ENCODE measurements around the gene NAP1L1.
"Not testable (repeated sequence)": the region's sequence is repeated elsewhere in the genome, so short reads cannot be mapped to it uniquely, and the experiment has no call there.

The NAP1L1 gene

GRCh38 chr12:76003355-76003638 lies 81.2 kb downstream of the NAP1L1 start:
- DNase-seq (ENCODE audit: low read depth, low spot score) = no peak
- WGBS (ENCODE audit: insufficient coverage, insufficient read length) = no CpG with 5 or more reads among the region's 2 CpGs
- H3K27me3 ChIP-seq (ENCODE audit: control insufficient read depth, insufficient read depth, low read length) = no peaks in the 10 kb centered on the region
- H3K4me1 ChIP-seq (ENCODE audit: control insufficient read depth, insufficient read depth, low read length) = peaks cover 4% of the 10 kb centered on the region; the same call in 1 of the 2 replicates
- H3K36me3 ChIP-seq (ENCODE audit: control insufficient read depth, insufficient read depth, low read length) = no peaks in the 10 kb centered on the region
- no peak overlapping the region for H3K27ac ChIP-seq (ENCODE audit: low read length)
- no peaks in the 10 kb centered on the region; the same call in 1 of the 2 replicates for H3K9me3 ChIP-seq (ENCODE audit: control insufficient read depth, insufficient read depth, low read length)
- no peak overlapping the region for H3K4me3 ChIP-seq (ENCODE audit: low read length)

GRCh38 chr12:76002598-76003354 lies 81.7 kb downstream of the NAP1L1 start:
- no peak for DNase-seq (ENCODE audit: low read depth, low spot score)
- WGBS (ENCODE audit: insufficient coverage, insufficient read length) = no CpG with 5 or more reads among the region's 1 CpG
- Histone ChIP-seq H3K4me1 (ENCODE audit: control insufficient read depth, insufficient read depth, low read length) (peaks cover 4% of the 10 kb centered on the region; the same call in 1 of the 2 replicates), H3K9me3 (ENCODE audit: control insufficient read depth, insufficient read depth, low read length) (no peaks in the 10 kb centered on the region; the same call in 1 of the 2 replicates), H3K36me3 (ENCODE audit: control insufficient read depth, insufficient read depth, low read length) (no peaks in the 10 kb centered on the region), H3K27me3 (ENCODE audit: control insufficient read depth, insufficient read depth, low read length) (no peaks in the 10 kb centered on the region), H3K27ac (ENCODE audit: low read length) (no peak overlapping the region), H3K4me3 (ENCODE audit: low read length) (no peak overlapping the region)

GRCh38 chr12:75998292-75999063 lies 86.0 kb downstream of the NAP1L1 start:
- Histone ChIP-seq H3K27me3 (ENCODE audit: control insufficient read depth, insufficient read depth, low read length) (no peaks in the 10 kb centered on the region), H3K4me3 (ENCODE audit: low read length) (no peak overlapping the region), H3K36me3 (ENCODE audit: control insufficient read depth, insufficient read depth, low read length) (no peaks in the 10 kb centered on the region), H3K27ac (ENCODE audit: low read length) (no peak overlapping the region), H3K9me3 (ENCODE audit: control insufficient read depth, insufficient read depth, low read length) (no peaks in the 10 kb centered on the region), H3K4me1 (ENCODE audit: control insufficient read depth, insufficient read depth, low read length) (no peaks in the 10 kb centered on the region)
- no peak for DNase-seq (ENCODE audit: low read depth, low spot score)
- WGBS (ENCODE audit: insufficient coverage, insufficient read length) = no CpG with 5 or more reads among the region's 4 CpGs

- Histone ChIP-seq H3K4me3 (ENCODE audit: low read length) (no peak overlapping the region), H3K27ac (ENCODE audit: low read length) (no peak overlapping the region), H3K36me3 (ENCODE audit: control insufficient read depth, insufficient read depth, low read length) (no peaks in the 10 kb centered on the region), H3K4me1 (ENCODE audit: control insufficient read depth, insufficient read depth, low read length) (no peaks in the 10 kb centered on the region), H3K27me3 (ENCODE audit: control insufficient read depth, insufficient read depth, low read length) (no peaks in the 10 kb centered on the region), H3K9me3 (ENCODE audit: control insufficient read depth, insufficient read depth, low read length) (no peaks in the 10 kb centered on the region)
- DNase-seq (ENCODE audit: low read depth, low spot score) = no peak
- WGBS (ENCODE audit: insufficient coverage, insufficient read length) = no CpG with 5 or more reads among the region's 3 CpGs
These were observed 86.8 kb downstream of the NAP1L1 start for GRCh38 chr12:75997658-75998057.

- no peak overlapping the region for H3K27ac ChIP-seq (ENCODE audit: low read length)
- H3K27me3 ChIP-seq (ENCODE audit: control insufficient read depth, insufficient read depth, low read length) = no peaks in the 10 kb centered on the region
- WGBS (ENCODE audit: insufficient coverage, insufficient read length) = no CpG with 5 or more reads among the region's 1 CpG
- no peak for DNase-seq (ENCODE audit: low read depth, low spot score)
- no peaks in the 10 kb centered on the region for H3K4me1 ChIP-seq (ENCODE audit: control insufficient read depth, insufficient read depth, low read length)
- no peaks in the 10 kb centered on the region for H3K36me3 ChIP-seq (ENCODE audit: control insufficient read depth, insufficient read depth, low read length)
- H3K4me3 ChIP-seq (ENCODE audit: low read length) = no peak overlapping the region
- no peaks in the 10 kb centered on the region for H3K9me3 ChIP-seq (ENCODE audit: control insufficient read depth, insufficient read depth, low read length)
These were observed 87.5 kb downstream of the NAP1L1 start for GRCh38 chr12:75996861-75997447.

- H3K4me1 ChIP-seq (ENCODE audit: control insufficient read depth, insufficient read depth, low read length) = no peaks in the 10 kb centered on the region
These were observed 88.8 kb downstream of the NAP1L1 start for GRCh38 chr12:75995691-75996090.

GRCh38 chr12:75994069-75994740 lies 90.3 kb downstream of the NAP1L1 start:
- H3K36me3 ChIP-seq (ENCODE audit: control insufficient read depth, insufficient read depth, low read length) = no peaks in the 10 kb centered on the region
- no peaks in the 10 kb centered on the region for H3K27me3 ChIP-seq (ENCODE audit: control insufficient read depth, insufficient read depth, low read length)
- H3K4me3 ChIP-seq (ENCODE audit: low read length) = no peak overlapping the region
- H3K4me1 ChIP-seq (ENCODE audit: control insufficient read depth, insufficient read depth, low read length) = no peaks in the 10 kb centered on the region
- H3K27ac ChIP-seq (ENCODE audit: low read length) = no peak overlapping the region
- no CpG with 5 or more reads among the region's 4 CpGs for WGBS (ENCODE audit: insufficient coverage, insufficient read length)
- no peak for DNase-seq (ENCODE audit: low read depth, low spot score)
- no peaks in the 10 kb centered on the region for H3K9me3 ChIP-seq (ENCODE audit: control insufficient read depth, insufficient read depth, low read length)

More at GRCh38 chr12:75995691-75996090, 88.8 kb downstream of the NAP1L1 start:
- no peak for DNase-seq (ENCODE audit: low read depth, low spot score)
- Histone ChIP-seq H3K27ac (ENCODE audit: low read length) (no peak overlapping the region), H3K4me3 (ENCODE audit: low read length) (no peak overlapping the region), H3K36me3 (ENCODE audit: control insufficient read depth, insufficient read depth, low read length) (no peaks in the 10 kb centered on the region), H3K27me3 (ENCODE audit: control insufficient read depth, insufficient read depth, low read length) (no peaks in the 10 kb centered on the region), H3K9me3 (ENCODE audit: control insufficient read depth, insufficient read depth, low read length) (no peaks in the 10 kb centered on the region)

GRCh38 chr12:75991753-75992152 lies 92.7 kb downstream of the NAP1L1 start:
- H3K4me1 ChIP-seq (ENCODE audit: control insufficient read depth, insufficient read depth, low read length) = no peaks in the 10 kb centered on the region
- no CpG with 5 or more reads among the region's 5 CpGs for WGBS (ENCODE audit: insufficient coverage, insufficient read length)
- no peaks in the 10 kb centered on the region for H3K27me3 ChIP-seq (ENCODE audit: control insufficient read depth, insufficient read depth, low read length)
- no peak overlapping the region for H3K4me3 ChIP-seq (ENCODE audit: low read length)
- H3K9me3 ChIP-seq (ENCODE audit: control insufficient read depth, insufficient read depth, low read length) = no peaks in the 10 kb centered on the region; the same call in 1 of the 2 replicates
- DNase-seq (ENCODE audit: low read depth, low spot score) = no peak
- H3K27ac ChIP-seq (ENCODE audit: low read length) = no peak overlapping the region
- no peaks in the 10 kb centered on the region for H3K36me3 ChIP-seq (ENCODE audit: control insufficient read depth, insufficient read depth, low read length)

- H3K36me3 ChIP-seq (ENCODE audit: control insufficient read depth, insufficient read depth, low read length) = no peaks in the 10 kb centered on the region
- no peak overlapping the region for H3K4me3 ChIP-seq (ENCODE audit: low read length)
- DNase-seq (ENCODE audit: low read depth, low spot score) = no peak
- WGBS (ENCODE audit: insufficient coverage, insufficient read length) = no CpG with 5 or more reads among the region's 4 CpGs
- H3K27me3 ChIP-seq (ENCODE audit: control insufficient read depth, insufficient read depth, low read length) = no peaks in the 10 kb centered on the region
- no peak overlapping the region for H3K27ac ChIP-seq (ENCODE audit: low read length)
- no peaks in the 10 kb centered on the region; the same call in 1 of the 2 replicates for H3K9me3 ChIP-seq (ENCODE audit: control insufficient read depth, insufficient read depth, low read length)
- H3K4me1 ChIP-seq (ENCODE audit: control insufficient read depth, insufficient read depth, low read length) = no peaks in the 10 kb centered on the region
These were observed 94.1 kb downstream of the NAP1L1 start for GRCh38 chr12:75990189-75990912.

- H3K27me3 ChIP-seq (ENCODE audit: control insufficient read depth, insufficient read depth, low read length); H3K36me3 ChIP-seq (ENCODE audit: control insufficient read depth, insufficient read depth, low read length); H3K9me3 ChIP-seq (ENCODE audit: control insufficient read depth, insufficient read depth, low read length); H3K27ac ChIP-seq (ENCODE audit: low read length); DNase-seq (ENCODE audit: low read depth, low spot score); H3K4me3 ChIP-seq (ENCODE audit: low read length); H3K4me1 ChIP-seq (ENCODE audit: control insufficient read depth, insufficient read depth, low read length): not testable (repeated sequence)
- WGBS (ENCODE audit: insufficient coverage, insufficient read length) = no CpG with 5 or more reads among the region's 1 CpG
These were observed 96.8 kb downstream of the NAP1L1 start for GRCh38 chr12:75987709-75988108.

Data from iPS DF 6.9 (cell line).